COLO829 (cell line): ENCODE measurements around the gene MED26.

ENCODE experiments used
- DNase-seq: peaks from one replicate; pipeline ENCODE4 v3.0.0; 2012; ENCODE audit warnings: low spot score

MED26 gene

DNA sequence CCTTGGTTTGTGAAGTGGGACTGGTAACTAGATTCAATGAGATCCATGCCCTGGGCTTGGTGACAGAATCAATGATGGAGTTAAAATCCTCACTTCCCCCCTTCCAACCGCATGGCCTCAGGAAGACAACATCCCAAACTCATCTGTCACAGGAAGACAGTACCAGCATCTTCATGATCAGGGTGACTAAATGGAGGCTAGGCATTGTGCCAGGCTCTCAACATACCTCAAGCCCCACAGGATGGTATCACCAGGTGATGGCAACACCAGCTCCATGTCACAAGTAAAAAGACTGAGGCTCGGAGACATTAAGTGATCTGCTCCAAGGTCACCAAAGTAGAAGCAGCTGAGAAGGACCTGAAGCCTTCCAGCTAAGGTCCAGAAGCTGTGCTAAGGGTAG, 14.2 kb downstream of the MED26 start:
- no peak for DNase-seq

DNA sequence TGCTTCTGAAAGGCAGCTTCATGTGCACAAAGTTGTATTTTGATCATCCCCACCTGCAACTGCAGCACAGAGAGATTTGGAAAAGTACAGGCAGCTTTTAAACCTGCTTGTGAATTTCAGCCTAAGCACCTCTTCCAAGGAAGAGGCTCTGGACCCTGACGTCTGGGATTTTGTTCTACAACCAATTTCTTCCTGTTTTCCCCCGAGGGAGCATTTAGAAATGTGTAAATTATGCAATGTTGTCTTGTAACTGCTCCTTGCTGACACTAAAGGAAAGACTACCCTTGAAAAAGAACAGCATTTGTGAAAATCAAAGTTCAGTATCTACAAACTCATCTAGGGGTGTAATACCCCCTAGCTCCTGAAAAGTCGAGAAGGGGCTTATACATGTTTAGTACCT, 15.4 kb downstream of the MED26 start:
- DNase-seq: no peak

DNA sequence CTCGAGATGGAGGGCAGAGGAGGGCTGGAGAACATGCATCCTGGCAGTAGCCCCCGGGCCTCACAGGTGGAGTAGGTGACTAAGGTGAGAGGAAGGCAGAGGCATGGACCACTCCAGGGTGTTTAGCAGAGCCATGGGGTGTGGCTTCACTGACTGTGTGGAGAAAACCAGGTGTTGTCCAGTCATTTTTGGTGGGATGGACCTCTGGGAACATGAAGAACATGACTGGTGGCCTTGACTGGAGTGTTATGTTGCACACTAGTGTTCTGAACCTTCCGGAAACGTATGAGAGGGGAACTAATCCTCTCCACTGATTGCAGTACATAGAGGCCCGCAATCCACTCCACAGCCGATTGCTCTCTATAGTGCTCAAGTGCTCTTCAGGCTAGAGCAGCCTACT, 16.9 kb downstream of the MED26 start:
- DNase-seq: no peak

DNA sequence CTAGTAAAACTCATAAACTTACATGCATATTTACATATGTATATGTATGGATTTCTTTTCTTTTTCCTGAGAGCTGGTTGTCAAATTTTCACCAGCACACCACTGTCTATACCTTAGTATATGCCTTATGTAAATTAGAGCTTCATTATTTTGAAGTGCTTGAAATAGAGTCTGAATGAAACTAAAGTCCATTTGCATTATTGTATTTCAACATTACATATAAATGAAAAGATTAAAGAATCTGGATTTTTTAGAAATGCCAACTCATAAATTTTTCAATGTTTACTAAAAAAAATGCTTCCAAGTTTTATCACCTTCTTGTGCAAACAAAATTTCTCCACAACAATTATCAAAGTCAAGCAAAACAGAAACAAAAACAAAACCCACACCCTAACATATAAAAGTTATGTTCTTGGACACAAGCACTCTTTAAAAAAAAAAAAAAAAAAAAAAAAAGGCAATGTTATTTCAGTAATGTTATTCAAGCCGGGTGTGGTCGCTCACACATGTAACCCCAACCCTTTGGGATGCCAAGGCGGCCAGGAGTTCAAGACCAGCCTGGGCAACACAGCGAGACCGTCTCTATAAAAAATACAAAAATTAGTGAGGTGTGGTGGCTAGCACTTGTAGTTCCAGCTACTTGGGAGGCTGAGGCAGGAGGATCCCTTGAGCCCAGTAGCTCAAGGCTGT, 18.3 kb downstream of the MED26 start:
- no peak for DNase-seq

DNA sequence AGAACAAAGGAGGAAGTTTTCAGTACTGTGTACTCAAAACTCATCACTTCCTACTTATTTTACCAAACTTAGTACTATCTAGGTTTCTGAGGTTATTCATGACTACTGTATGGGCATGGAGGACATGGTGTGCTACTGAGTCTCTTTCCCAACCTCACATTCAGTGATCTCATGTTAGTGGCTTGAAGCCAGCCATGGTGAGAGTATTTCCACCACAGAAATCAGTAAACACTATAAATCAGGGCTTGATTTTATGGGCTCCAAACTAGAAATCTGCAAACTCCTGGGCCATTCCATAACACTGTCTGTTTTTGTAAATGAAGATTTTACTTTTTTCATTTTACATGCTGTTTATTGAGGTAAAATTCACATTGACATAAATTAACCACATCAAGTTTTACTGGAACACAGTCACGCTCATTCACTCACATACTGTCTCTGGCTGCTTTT, 19.7 kb downstream of the MED26 start:
- no peak for DNase-seq

DNA sequence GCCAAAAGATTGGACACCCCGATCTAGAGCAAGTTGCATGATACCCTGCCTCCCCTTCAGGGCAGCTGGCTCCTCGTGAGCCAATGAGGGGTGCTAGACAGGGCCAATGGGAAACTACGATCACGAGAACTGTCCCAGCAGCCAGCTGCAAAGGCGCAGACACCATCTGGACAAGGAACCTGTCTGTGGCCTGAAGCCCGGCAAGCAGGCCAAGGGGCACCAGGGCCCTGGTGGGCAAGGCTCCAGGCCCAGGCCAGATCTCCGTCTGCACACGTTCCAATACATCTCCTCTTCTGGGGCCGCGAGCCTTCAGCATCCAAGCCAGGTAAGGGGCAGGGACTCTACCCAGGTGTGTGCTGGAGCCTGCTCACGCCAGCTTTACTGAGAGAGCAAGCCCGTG, 20.2 kb downstream of the MED26 start:
- no peak for DNase-seq

DNA sequence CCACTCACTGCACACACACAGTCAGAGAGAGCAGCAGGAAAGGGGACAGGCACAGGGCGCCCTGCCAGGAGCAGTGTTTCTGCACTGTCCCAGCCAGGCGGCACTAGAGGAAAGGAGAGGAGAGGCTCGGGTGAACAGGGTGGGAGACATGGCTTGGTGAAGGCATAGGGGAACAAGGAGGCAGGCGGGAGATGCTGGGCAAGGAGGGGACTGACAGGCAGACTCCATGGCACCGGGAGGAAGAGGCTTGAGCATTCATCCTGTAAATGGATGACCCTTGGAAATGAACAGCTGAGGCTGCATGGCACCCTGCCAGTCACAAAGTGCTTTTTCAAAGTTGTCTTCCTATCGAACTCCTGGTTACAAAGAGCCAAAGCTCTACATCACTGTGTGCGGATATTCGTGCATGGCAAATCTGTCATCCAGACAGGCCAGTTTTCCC, 22.4 kb downstream of the MED26 start:
- no peak for DNase-seq

DNA sequence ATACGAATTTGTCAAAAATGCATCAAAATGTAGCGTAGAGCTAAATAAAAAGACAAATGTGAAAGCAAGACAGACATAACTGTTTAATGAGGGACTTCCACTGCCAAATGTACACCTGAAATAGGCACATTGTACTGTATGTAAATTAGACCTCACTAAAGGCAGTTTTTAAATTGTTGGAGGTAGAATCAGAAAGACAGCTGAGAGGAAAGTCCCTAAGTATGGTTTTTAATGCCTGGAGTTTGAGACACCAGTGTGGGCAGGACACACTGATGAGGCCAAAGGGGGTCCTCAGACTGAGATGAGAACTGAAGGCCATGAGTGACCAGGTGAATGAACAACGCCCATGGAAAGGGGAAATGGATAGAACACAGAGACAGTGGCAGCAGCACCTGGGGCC, 22.9 kb downstream of the MED26 start:
- no peak for DNase-seq

DNA sequence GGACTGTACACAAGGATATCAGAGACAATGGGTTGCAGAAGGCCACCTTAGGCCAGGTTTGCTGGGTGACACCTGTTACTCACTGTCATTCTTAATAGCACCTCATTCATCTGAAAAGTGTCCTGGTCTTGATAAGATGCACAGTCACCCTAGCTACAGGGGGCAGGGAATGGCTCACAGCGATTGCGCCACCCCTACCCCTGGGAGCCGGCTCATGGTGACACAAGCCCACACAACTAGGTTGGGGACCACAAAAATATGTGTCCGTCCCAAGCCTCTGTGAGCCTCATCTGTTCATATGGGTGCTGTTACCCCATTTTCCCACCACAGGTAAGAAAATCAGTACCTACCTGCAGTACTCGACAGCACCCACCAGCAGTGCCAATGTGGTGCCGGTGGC, 23.4 kb downstream of the MED26 start:
- no peak for DNase-seq

DNA sequence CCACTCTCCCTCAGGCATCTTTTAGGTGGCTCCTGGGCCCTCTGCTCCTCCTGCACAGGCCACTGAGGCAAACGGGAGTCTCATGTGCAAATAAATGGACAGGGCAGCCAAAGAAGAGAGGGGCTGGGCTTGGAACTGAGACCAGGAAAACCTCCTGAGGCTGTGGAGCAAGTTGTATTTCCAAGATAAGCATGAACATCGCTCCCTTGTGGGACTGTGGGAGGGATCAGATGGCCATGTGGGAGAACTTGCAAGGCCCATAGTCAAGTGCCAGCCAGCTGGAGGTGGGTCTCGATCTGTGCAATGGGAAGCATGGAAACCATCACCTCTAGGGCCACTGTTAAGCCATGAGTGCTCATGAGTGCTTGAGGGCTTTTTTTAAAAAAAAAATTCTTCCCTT, 24.9 kb downstream of the MED26 start:
- no peak for DNase-seq

DNA sequence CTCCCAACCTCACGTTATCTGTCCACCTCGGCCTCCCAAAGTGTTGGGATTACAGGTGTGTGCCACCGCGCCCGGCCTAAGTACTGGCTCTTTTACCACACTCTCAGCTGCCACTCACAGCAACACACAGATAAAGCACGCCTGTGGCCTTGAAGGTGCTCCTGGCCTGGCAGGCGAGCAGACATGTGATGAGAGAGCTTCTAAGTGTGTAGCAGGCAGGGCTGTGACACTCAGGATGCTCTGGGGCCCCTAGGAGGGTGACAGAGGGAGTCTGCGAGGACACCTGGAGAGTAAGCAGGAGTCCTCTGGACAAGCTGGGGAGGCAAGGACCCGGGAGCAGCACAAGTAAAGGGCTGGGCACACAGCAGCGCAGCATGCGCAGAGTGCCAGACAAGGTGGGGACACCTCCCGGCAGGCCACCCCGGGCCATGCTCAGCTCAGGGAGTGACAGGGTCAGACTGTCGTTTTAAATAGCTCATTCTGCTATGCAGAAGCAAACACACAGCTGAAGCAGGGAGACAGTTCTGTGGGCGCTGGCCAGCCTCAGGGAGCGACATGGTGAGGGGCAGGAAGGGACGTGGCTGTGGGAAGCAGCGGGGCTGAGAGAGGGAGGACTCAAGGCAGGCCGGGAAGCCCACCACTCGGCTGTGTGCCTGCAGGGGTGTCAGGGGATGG, 26.5 kb downstream of the MED26 start:
- DNase-seq: no peak

DNA sequence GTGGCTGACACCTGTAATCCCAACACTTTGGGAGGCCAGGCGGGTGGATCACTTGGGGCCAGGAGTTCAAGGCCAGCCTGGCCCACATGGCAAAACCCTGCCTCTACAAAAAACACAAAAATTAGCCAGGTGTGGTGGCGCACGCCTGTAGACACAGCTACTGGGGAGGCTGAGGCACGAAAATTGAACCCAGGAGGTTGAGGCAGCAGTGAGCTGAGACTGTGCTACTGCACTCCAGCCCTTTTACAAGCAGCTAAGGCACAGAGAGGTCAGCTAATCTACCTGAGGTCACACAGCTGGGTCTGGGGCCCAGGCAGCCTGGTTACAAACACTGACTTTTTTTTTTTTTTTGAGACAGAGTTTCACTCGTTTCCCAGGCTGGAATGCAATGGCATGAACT, 27.2 kb downstream of the MED26 start:
- DNase-seq: no peak

DNA sequence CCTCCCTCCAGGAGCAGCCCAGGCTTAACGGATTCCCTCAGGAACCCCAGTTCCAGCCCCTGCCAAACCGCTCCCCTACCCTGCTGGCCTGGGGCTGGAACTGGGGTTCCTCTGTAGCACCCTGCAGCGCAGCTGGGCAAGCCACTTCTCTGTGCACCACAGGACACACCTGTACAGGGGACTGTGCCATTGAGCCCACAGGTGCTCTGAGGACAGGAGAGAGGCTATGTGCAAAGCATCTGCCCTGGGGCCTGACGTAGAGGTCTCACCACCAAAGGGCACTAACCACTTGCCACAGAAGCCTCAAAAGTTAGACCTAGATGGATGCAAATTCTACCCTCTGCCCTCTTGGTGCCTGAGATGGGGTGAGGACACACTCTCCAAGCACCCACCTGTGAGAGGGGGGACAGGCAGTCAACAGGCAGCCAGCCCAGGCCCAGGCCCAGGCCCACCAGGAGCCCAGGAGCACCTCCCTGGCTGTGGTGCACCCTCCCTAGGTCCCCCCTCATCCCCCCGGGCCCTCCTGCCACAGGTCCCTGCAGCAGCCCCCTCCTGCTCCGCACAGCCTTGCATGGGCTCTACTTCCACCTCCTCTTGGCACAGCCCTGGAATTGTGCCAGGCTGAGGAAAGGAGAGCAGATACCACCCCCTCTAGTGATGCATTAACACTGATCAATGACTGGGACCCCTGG, 28.2 kb downstream of the MED26 start:
- no peak for DNase-seq

DNA sequence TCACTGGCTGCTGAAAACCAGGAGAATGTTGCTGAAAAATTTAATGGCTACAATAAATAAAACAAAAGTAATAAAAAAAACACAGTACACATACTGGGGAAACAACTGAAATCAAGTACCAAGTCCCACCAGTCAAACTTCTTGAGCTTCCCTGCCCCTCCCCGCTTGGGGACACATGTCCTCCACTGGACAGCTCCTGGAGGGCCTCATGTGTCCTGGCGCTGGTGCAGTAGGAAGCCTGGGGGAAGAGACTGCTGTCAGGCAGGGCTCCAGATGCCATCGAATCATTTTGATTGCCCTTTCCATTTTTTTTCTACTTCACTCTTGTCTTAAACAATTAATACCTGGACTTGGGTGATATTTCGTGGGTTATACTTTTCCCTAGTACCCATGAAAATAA, 29.2 kb downstream of the MED26 start:
- no peak for DNase-seq

DNA sequence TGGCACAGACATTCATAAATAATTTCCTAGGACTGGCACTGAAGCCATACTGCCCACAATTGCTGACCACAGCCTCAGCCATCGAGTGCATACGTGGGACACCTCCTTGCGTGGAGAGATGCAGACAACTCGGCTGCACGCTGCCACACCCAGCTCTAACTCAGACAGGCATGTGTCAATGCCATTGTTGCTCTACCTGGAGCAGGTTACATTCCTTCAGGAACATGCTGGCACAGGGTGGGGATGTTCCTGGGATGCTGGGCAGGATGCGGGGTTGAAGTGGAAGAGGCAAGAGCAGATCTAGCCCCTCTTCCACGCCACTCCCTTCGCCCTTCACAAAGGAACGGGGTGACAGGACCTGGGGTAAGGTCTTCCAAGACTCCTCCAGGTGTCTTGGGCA, 31.6 kb downstream of the MED26 start:
- DNase-seq: no peak

DNA sequence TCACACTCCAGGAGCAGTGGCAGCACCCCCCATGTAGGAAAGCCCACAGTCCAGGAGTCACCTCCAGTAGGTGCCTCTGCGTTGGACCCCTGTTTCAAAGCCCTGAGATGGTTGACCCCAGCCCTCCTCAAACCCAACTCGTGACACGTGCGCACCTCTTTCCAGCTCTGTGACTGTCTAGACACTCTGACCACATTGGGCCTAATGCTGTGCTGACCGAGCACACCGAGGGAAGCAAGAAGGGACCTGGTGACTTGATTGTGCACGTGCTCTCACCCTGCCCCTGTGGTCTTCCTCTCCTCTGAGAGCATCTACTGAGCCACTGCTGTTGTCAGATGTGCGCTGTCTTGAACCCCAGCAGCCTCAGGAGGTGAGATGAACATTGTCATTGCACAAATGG, 32.9 kb downstream of the MED26 start:
- no peak for DNase-seq

DNA sequence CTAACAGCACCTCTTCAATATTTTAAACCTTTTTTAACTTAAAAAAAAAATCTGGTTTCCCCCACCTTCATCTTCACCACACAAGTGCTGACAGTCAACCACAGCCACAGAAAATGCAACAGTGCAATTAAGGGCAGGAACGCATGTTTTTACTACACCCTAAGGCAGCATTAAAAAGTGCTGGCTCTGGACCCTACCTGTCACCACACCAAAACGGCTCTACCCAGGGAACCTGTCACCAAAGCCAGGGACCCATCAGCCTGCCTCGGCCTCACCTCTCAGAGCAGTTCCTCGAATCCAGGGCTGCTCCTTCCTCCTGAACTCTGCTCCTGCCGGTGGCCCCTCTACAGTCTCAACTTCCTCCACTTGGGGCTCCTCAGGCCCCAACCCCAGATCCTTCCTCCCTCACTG, 33.3 kb downstream of the MED26 start:
- DNase-seq: no peak

DNA sequence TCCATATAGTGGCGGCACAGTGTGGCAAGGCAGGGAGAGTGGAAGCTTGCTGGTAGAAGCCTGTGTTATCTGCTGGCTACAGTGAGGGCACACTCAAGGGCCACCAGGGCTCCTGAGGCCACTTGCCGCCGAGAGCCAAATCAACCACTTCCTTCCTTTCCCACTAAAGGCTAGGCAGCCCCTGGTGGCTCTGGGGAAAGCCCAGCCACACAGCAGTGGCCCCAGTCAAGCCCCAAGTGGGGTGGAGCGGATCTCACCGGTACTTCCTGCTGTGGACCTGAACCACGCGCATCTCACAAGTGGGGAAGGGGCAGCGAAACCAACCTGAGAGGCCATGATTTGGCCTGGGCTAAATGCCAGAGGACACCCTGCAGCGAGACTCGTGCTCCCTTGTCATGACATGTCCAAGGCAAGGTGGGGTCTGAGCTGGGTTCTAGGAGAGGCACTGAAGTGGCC, 33.8 kb downstream of the MED26 start:
- no peak for DNase-seq

DNA sequence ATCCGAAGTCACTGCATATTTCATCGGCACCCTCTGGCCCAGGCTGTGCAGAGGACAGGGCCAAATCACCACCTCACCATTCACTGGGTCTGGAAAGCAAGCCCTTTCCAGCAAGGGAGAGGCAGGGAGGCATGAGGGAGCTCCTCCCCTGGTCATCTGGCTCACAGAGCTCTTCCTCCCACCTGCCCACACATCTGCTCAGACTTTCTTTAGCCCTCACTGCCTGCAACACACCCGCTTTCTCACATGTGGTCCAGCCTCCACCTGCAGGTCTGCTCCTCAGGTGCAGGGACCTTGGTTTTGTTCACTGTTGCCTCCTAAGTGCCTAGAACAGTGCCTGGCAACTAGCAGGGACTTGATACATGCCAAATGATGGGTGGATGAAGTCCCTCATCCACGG, 34.8 kb downstream of the MED26 start:
- DNase-seq: no peak

DNA sequence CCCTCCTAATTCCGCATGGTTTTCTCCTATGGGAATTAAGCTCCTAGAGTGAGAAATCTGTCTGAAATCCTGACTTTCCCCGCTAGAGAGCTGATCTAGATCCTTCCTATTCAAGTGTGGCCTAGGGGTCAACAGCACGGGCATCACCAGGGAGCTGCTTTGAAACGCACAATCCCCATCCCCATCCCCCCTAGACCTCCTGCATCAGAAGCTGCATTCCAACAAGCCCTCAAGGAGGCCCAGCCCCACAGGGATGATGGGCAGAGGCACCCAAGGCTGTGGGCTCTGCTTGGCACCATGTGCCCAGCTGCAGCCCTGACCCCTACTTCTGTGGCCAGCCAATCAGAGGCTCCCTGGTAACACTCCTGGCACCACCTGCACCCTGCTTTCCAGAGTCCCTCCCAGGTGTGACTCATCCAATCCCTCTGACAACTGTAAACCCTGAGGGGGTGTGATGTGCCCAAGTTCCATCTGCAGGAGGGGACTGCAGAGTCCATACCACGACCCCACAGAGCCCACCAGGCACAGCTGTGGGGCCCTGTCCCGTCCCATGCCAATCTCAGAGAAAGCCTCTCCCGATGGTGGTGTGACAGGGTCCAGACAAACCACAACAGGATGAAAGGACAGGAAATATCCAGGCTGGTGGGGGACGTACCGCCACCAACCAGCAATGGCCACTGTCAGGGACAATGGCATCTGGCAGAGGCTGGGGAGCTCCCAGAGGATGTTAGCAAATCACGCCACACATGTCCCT, 36.0 kb downstream of the MED26 start:
- DNase-seq: no peak

DNA sequence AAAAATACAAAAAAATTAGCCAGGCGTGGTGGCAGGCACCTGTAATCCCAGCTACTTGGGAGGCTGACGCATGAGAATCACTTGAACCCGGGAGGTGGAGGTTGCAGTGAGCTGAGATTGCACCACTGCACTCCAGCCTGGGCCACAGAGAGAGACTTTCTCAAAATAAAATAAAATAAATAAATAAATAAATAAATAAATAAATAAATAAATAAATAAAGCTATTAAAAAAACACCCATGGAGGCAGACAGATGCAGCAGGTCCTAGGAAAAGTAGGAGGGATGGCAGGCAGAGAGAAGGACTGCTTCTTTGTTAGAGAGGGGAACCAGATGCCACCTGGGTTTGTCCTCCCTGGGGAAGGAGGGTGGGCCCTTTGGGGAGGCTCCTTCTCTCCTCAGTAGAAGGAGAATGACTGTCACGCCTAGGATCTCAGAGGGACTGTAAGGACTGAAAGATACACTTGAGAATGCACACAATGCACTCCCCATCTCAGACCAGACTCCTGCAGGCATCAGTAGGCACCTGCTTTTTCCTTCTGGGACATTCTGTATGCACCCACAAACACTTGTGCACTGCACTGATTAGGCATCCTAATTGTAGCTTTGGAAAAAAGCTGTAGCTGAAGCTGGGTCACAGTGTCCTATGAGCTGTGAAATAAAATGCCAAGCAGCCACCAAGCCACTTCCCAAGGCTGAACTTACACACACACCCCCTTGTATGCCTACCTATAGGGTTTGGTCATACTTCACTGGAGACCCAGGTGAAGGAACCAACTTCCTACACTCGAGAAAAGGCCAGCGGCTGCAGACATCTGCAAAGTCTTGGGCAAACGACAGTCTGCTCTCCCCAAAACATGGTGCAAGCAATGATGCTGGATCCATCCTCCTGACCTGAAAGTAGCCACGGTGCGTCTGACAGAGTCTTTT, 36.9 kb downstream of the MED26 start:
- no peak for DNase-seq
